GM21515 (cell line): Measurements from ENCODE around the gene CD55.
A peak's percentile ranks its signal among the peaks of the same experiment; 100 is the strongest.

ENCODE experiments used
- ATAC-seq: cut with Tn5 transposase; IDR thresholded peaks from one replicate; pipeline ENCODE4 v1.9.1; 2021; ENCODE audit not compliant: unreplicated experiment

CD55 gene

GRCh38 chr1:207355513-207356295 lies 34.2 kb downstream of the CD55 start:
- no peak for ATAC-seq

DNA sequence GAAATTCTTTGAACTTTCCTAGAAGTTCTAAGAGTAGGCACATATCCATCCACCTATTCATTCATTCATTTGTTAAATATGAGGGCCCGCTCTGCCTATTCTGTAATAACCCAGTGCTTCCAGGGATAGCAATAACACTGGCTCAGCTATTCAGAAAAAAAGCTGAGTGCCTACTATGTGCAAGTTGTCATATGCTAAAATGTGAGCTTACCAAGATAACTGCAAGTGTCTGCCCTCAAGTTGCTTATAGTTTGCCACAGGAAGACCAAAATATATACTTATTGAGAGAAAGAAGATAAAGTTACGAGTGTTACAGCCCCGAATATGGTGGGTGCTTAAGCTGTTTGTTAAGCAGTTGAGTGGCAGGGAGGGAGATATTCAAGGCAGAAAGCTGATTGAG lies 39.6 kb downstream of the CD55 start:
- no peak for ATAC-seq

DNA sequence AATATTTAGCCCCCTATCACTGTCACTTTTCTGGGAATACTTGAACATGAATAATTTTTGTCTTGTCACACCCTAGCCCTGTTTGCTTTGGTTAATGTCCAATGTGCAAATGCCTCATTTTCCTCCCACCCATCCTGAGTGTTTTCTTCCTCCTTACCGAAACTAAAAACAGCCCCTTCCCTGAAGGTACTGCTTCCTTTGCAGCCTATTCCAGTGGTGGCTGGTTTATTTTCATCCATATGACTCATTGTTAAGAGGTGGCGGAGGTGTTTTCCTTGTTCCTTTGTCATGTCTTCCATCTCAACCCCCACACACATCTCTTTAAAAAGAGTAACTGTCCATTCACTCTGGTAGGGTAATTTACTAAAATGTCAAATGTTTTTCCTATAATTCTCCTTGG lies 40.4 kb downstream of the CD55 start:
- no peak for ATAC-seq

GRCh38 chr1:207362962-207363860 lies 41.7 kb downstream of the CD55 start:
- ATAC-seq, result no peak

- ATAC-seq, result no peak
Measured at GRCh38 chr1:207363871-207364270, 42.4 kb downstream of the CD55 start.

DNA sequence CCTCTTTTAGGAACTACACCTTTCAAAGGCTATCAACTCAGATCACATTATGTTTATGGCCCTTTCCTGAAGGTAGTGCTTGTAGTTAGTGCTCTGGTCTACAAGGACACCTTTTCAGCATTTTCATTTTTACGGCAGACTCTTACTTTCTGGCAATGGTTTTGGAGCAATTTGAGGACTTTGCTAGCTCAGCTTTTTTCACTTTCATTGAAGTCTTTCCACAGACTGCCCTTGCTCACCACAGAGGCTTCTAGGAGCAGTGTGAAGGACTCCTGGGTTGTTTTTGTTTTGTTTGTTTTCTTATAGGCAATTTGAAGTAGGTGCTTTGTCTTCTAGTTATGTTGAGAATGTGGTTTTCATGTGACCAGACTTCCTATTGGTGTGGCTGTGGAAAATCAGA lies 43.1 kb downstream of the CD55 start:
- ATAC-seq, result no peak

DNA sequence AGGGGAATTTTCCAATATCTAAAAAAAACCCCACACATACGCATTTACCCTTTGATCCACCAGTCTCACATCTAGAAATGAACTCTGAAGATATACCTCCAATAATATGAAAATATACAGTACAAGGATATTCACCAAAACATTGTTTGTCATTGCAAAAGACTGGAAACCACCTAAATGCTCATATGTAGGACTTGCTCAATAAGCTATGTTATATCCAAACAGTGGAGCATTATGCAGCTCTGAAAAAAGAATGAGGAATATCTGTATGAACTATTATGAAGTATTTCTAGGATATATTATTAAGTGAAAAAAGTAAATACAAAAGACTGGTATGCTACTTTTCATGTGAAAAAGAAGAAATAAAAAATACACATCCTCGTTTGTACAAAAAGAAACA lies 43.6 kb downstream of the CD55 start:
- no peak for ATAC-seq

GRCh38 chr1:207366022-207366421 lies 44.5 kb downstream of the CD55 start:
- no peak for ATAC-seq

GRCh38 chr1:207388721-207389120 lies 67.2 kb downstream of the CD55 start:
- ATAC-seq, result no peak

DNA sequence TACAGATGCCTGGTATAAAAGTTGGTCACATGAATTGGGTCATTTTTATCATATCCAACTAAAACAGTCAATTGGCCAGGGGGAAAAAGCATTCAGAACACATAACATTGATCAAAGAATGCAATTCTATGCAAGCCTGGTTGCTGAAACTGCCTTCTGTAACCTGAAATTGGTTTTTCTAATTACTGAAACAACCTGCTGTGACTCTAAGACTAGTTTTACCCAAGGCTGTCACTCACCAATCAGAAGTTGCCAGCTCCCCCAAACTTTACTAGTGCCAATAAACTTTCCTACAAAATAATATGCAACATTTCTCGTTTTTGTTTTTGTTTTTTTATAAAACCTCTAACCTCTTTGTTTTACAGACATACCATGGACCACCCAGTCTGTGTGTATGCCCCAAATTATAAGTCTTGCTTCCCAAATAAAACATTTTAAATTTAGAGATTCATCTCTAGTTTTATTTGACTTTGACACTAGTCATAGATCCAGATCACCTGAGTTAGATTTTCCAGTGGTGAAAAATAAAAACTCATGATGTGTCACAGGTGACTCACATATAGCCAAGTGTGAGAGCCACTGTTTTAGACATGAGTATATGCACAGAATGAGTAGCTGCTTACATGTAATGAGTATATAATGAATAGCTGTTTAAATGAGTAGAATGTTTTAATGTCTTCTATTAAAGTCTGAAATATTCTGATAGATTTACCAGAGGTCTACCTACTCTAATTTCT lies 68.4 kb downstream of the CD55 start:
- no peak for ATAC-seq

DNA sequence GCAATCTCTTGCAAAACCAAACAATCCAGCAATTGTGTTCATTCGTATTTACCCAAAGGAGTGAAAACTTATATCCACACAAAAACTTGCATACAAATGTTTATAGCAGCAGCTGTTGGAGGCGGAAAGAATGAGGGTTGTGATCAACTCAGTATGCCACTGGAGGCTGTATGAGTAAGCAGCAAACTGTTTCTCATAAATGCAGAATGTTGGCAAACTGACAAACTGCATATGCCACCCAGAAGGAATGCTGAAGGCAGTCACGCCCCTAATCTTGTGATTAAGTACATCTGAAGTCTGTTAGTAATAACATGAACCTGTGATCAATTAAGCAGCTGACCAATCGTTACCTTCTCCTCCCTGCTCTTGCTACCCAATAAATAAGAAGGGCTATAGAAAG lies 72.1 kb downstream of the CD55 start:
- ATAC-seq, result no peak

GRCh38 chr1:207396168-207396746 lies 74.8 kb downstream of the CD55 start:
- no peak for ATAC-seq

- no peak for ATAC-seq
Measured at GRCh38 chr1:207397525-207397926, 76.0 kb downstream of the CD55 start.

GRCh38 chr1:207398986-207399385 lies 77.5 kb downstream of the CD55 start:
- ATAC-seq, result no peak

DNA sequence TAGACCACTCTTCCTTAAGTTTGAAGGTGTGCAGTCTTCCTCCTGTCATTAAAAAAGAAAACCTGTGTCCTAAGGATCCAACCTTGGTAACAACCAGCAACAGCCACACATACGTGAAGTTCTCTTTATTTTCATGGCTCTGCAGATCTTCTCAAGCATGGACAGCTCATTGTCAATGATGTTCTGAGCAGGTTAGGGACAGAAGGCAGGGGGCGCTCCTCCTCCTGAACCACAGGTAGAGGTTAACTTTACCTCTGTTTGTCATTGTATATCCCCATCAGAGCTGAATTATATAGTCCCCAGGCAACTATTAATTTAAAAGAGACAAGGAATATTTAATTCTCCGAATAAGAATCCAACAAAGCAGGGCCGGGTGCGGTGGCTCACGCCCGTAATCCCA lies 80.1 kb downstream of the CD55 start:
- ATAC-seq, result no peak

DNA sequence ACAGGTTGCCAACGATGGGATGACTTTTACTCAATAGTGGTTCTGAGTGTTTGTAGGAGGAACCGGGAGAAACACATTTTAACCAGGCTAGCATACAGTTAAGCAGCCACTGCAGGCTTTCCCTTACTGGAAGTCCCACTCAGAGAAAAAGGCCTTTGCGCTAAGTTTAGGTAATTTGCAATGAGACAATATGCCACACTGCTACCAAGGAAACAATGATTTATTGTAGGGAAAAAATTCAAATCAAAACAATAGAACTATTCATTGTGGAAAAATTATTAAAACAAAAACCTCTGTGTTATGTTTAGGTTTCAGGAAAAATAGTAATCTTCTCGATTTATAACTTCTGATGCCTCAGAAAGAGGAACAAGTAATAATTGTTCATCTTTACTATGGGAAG lies 81.3 kb downstream of the CD55 start:
- ATAC-seq, result no peak

DNA sequence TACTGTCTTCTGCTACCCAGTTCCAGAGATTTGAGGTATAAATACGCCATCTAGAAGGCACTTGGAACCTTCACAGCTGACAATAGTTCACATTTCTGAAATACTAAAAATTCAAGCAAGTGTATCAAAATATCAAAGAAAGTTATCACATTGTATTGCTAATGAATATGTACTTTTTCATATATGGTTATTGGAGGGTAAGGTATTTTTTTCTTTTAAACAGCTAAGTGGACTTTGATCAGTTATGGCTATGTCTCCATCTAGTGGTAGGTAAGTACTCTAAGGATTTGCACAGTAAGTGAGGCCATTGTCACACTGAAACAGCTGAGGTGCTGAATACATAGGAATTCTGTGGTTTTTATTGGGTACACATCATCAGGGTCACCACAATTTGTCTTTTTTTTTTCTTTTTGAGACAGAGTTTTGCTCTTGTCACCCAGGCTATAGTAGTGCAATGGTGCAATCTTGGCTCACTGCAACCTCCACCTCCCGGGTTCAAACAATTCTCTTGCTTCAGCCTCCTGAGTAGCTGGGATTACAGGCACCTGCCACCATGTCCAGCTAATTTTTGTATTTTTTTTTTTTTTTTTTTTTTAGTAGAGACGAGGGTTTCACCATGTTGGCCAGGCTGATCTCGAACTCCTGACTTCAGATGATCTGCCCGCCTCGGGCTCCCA lies 83.5 kb downstream of the CD55 start:
- peak; percentile 71 for ATAC-seq

GRCh38 chr1:207405814-207406213 lies 84.3 kb downstream of the CD55 start:
- ATAC-seq, result no peak

- ATAC-seq, result no peak
Measured at GRCh38 chr1:207407655-207408260, 86.3 kb downstream of the CD55 start.
